ENCODE data around the gene EXOC6.

- TF ChIP-seq CTCF (IDR thresholded peaks at IDR 0.05) (no peak), POLR2A (IDR thresholded peaks at IDR 0.05) (no peak)
Measured at GRCh38 chr10:93073539-93074146, 225.3 kb downstream of the EXOC6 start, which contains the start of gene CYP26A1.
